Measurements from ENCODE around the gene GPC1. TPM values are rescaled to one million over a fixed set of nuclear protein-coding genes. Genes with fewer than 3 reads are reported as not detected.

GPC1 gene
- total and polyA plus RNA-seq, 2 donors (not counting 3 experiments of a cell fraction or from before 2014, with no cell fraction given), result 9.6 to 31.1 TPM

DNA sequence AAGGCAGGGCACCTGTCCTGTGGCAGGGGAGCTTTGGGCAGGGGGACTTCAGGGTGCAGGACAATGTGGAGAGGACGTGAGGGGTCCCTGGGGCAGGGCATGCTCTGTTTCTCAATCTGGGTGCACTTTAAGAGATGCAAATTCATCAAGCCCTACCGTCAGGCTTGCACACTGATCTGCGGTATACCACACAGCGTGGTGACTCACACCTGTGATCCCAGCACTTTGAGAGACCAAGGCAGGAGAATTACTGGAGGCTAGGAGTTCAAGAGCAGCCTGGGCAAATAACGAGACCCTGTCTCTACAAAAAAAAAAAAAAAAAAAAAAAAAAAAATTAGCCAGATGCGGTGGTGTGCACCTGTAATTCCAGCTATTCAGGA is 10.2 kb upstream of the GPC1 start:
- dilution Hi-C loops (cut with MboI; ENCODE audit: extremely low pct_ligation_motif_present, low sequenced_read_pairs), result no loop called here

More for the DNA sequence above, 10.2 kb upstream of the GPC1 start:
- Histone ChIP-seq H3K79me2 (ENCODE audit: control insufficient read depth, insufficient read depth, low read length) (no peaks in the 10 kb centered on the region), H3K9me3 (replicated peaks; ENCODE audit: control insufficient read depth, insufficient read depth, low read length) (no peaks in the 10 kb centered on the region), H3K4me1 (ENCODE audit: control insufficient read depth, extremely low read depth, insufficient read depth, low read length) (no peaks in the 10 kb centered on the region), H2AFZ (ENCODE audit: low read depth, low read length) (no peak overlapping the region), H3K27me3 (ENCODE audit: control insufficient read depth in 2 of 2, insufficient read depth in 2 of 2, low read length in 2 of 2) (no peaks in the 10 kb centered on the region), H3K4me3 (replicated peaks in 1 of 3; ENCODE audit: insufficient read depth in 1 of 3, low read depth in 1 of 3, low read length in 3 of 3) (no peak overlapping the region), H3K9ac (replicated peaks; ENCODE audit: extremely low read depth, insufficient read depth, low read length) (no peak overlapping the region), H3K27ac (ENCODE audit: insufficient read depth, low read depth, low read length) (no peak overlapping the region), H3K36me3 (ENCODE audit: control insufficient read depth in 2 of 2, extremely low read depth in 1 of 2, insufficient read depth in 2 of 2, low read length in 2 of 2) (no peaks in the 10 kb centered on the region), H3K4me2 (ENCODE audit: insufficient read depth, low read length) (no peak overlapping the region), H3K9me1 (replicated peaks; ENCODE audit: control insufficient read depth, extremely low read depth, insufficient read depth, low read length) (no peaks in the 10 kb centered on the region), H4K20me1 (replicated peaks; ENCODE audit: control insufficient read depth, extremely low read depth, insufficient read depth, low read length) (no peaks in the 10 kb centered on the region)
- DNase-seq (ENCODE audit: low read depth, low spot score), result no peak
- BruUV-seq (replicated peaks), result no TSS peak
- ChIA-PET CTCF (interaction anchor here (1.4 kb wide), 1 partner anchor 10 kb away, joined by 3 read pairs; no protein-coding TSS in a partner anchor), POLR2A (no interaction called here)
- TF ChIP-seq POLR2A (IDR thresholded peaks at IDR 0.05; ENCODE audit: low read depth, low read length) (no peak), POLR2AphosphoS5 (IDR thresholded peaks at IDR 0.05; ENCODE audit: insufficient read depth, low read depth, low read length) (no peak), JUN (IDR thresholded peaks at IDR 0.05; ENCODE audit: borderline replicate concordance, insufficient read depth, insufficient read length, low read depth) (no peak), MYC (IDR thresholded peaks at IDR 0.05; ENCODE audit: low read depth, low read length) (no peak), EZH2 (IDR thresholded peaks at IDR 0.05; ENCODE audit: borderline replicate concordance, low read depth, low read length, severe bottlenecking) (no peak), GATA2 (IDR thresholded peaks at IDR 0.05; ENCODE audit: insufficient read depth, insufficient read length, low read depth, low read length) (no peak), FOS (IDR thresholded peaks at IDR 0.05; ENCODE audit: borderline replicate concordance, insufficient read depth, low read length) (no peak)
- TF ChIP-seq, protein P1, sequence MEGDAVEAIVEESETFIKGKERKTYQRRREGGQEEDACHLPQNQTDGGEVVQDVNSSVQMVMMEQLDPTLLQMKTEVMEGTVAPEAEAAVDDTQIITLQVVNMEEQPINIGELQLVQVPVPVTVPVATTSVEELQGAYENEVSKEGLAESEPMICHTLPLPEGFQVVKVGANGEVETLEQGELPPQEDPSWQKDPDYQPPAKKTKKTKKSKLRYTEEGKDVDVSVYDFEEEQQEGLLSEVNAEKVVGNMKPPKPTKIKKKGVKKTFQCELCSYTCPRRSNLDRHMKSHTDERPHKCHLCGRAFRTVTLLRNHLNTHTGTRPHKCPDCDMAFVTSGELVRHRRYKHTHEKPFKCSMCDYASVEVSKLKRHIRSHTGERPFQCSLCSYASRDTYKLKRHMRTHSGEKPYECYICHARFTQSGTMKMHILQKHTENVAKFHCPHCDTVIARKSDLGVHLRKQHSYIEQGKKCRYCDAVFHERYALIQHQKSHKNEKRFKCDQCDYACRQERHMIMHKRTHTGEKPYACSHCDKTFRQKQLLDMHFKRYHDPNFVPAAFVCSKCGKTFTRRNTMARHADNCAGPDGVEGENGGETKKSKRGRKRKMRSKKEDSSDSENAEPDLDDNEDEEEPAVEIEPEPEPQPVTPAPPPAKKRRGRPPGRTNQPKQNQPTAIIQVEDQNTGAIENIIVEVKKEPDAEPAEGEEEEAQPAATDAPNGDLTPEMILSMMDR (IDR thresholded peaks at IDR 0.05; ENCODE audit: extremely low read depth in 1 of 2, insufficient read depth in 1 of 2, low read depth in 1 of 2, low read length in 2 of 2), result no peak
- TF ChIP-seq, protein P2, sequence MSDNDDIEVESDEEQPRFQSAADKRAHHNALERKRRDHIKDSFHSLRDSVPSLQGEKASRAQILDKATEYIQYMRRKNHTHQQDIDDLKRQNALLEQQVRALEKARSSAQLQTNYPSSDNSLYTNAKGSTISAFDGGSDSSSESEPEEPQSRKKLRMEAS (IDR thresholded peaks at IDR 0.05; ENCODE audit: insufficient read depth, insufficient read length), result no peak
- no peak for FAIRE-seq
- intact Hi-C loops (cut with micrococcal nuclease), result no loop called here
